Endometrial microvascular endothelial cells (primary cell): Measurements from ENCODE around the gene TBKBP1. TPM values are rescaled to one million over a fixed set of nuclear protein-coding genes. Genes with fewer than 3 reads are reported as not detected.
"Not testable (repeated sequence)": the region's sequence is repeated elsewhere in the genome, so short reads cannot be mapped to it uniquely, and the experiment has no call there.

Experiments
- in situ Hi-C: cut with HindIII; loops from 2 replicates; pipeline ENCODE4 v1.10.0; 2017; ENCODE audit warnings: low sequenced_read_pairs, low pct_unique_long_range_greater_than_20kb; ENCODE audit errors: inconsistent ontology term
- total RNA-seq: library from RNA; depleted of rRNA; stranded (reverse); fragments of >200 nt; gene quantifications from one replicate; pipeline ENCODE4 v1.2.3, GENCODE V29; 2015; ENCODE audit errors: inconsistent ontology term

The TBKBP1 gene
- total RNA-seq, 1 donor from 2014 or later = 39.1 TPM

GRCh38 chr17:47725446-47726111, 31.6 kb downstream of the TBKBP1 start:
- in situ Hi-C loops = no loop called here

GRCh38 chr17:47726796-47727703, 33.1 kb downstream of the TBKBP1 start:
- in situ Hi-C loops = no loop called here

- in situ Hi-C loops = no loop called here
These were observed 33.7 kb downstream of the TBKBP1 start for GRCh38 chr17:47727704-47728036.

GRCh38 chr17:47728214-47728877, 34.4 kb downstream of the TBKBP1 start:
- in situ Hi-C loops = no loop called here

GRCh38 chr17:47729476-47729875, 35.5 kb downstream of the TBKBP1 start:
- in situ Hi-C loops = no loop called here

- in situ Hi-C loops = no loop called here
These were observed 36.7 kb downstream of the TBKBP1 start for GRCh38 chr17:47730681-47731080.

- in situ Hi-C loops = no loop called here
These were observed 37.4 kb downstream of the TBKBP1 start for GRCh38 chr17:47731396-47731795.

GRCh38 chr17:47732399-47733046, 38.6 kb downstream of the TBKBP1 start:
- in situ Hi-C loops = no loop called here

- in situ Hi-C loops = no loop called here
These were observed 39.2 kb downstream of the TBKBP1 start, which contains the start of gene TBX21 for GRCh38 chr17:47733047-47733673. Gene TBX21, plus strand, starts transcription at chr17:47733236. Its CDS starts 219 bp downstream, at chr17:47733455.

- in situ Hi-C loops = no loop called here
These were observed 39.9 kb downstream of the TBKBP1 start for GRCh38 chr17:47733674-47734410.

GRCh38 chr17:47735139-47735464, 41.1 kb downstream of the TBKBP1 start:
- in situ Hi-C loops = no loop called here

GRCh38 chr17:47735536-47736011, 41.6 kb downstream of the TBKBP1 start:
- in situ Hi-C loops = no loop called here

GRCh38 chr17:47736501-47737495, 42.8 kb downstream of the TBKBP1 start:
- in situ Hi-C loops = no loop called here

GRCh38 chr17:47738178-47738577, 44.2 kb downstream of the TBKBP1 start:
- in situ Hi-C loops = no loop called here

GRCh38 chr17:47739150-47739549, 45.2 kb downstream of the TBKBP1 start:
- in situ Hi-C loops = no loop called here

GRCh38 chr17:47739945-47740344, 46.0 kb downstream of the TBKBP1 start:
- in situ Hi-C loops = not testable (repeated sequence)
